ENCODE results near the gene CFDP1.

- TF ChIP-seq CTCF (IDR thresholded peaks at IDR 0.05; ENCODE audit: low read length) (no peak), EZH2 (IDR thresholded peaks at IDR 0.05; ENCODE audit: borderline replicate concordance, low read length) (no peak)
These were observed 43.5 kb upstream of the CFDP1 start for GRCh38 chr16:75476817-75477216.

Measured in OCI-LY1 (cell line).